Measurements from ENCODE around the gene KPNA4. TPM values are rescaled to one million over a fixed set of nuclear protein-coding genes. Genes with fewer than 3 reads are reported as not detected.

The KPNA4 gene
- total and polyA plus RNA-seq, 10 donors: 8.3 to 50.6 (median 36.0) TPM

DNA sequence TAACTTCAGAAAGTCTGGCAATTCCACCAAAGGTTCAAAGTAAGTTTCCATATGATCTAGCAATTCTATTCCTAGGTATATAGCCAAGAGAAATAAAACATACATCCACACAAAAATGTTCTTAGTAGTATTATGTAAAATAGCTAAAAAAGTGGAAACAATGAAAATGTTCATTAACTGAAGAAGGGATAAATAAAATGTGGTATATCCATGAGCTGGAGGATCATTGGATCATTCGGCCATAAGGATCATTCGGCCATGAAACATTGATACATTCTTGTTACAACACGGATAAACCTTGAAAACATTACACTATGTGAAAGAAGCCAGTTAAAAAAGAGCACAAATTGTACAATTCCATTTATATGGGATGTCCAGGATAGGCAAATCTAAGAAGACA, 2.4 kb downstream of the KPNA4 start:
- peak overlapping the region in 2 of 8 donors; percentile 87 to 92 for H3K4me3 ChIP-seq
- H3K36me3 ChIP-seq: peaks cover 0 to 5% (median 0%) of the 10 kb centered on the region in 6 donors
- WGBS, 5 donors: 91 to 96% (median 93%) methylated on average over 3 of the region's 3 CpGs
- TF ChIP-seq, protein P1, sequence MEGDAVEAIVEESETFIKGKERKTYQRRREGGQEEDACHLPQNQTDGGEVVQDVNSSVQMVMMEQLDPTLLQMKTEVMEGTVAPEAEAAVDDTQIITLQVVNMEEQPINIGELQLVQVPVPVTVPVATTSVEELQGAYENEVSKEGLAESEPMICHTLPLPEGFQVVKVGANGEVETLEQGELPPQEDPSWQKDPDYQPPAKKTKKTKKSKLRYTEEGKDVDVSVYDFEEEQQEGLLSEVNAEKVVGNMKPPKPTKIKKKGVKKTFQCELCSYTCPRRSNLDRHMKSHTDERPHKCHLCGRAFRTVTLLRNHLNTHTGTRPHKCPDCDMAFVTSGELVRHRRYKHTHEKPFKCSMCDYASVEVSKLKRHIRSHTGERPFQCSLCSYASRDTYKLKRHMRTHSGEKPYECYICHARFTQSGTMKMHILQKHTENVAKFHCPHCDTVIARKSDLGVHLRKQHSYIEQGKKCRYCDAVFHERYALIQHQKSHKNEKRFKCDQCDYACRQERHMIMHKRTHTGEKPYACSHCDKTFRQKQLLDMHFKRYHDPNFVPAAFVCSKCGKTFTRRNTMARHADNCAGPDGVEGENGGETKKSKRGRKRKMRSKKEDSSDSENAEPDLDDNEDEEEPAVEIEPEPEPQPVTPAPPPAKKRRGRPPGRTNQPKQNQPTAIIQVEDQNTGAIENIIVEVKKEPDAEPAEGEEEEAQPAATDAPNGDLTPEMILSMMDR (IDR thresholded peaks at IDR 0.05 in 8 of 11, conservative IDR thresholded peaks at IDR 0.05 in 3 of 11): no peak
- no peak for TF ChIP-seq POLR2AphosphoS5 (IDR thresholded peaks at IDR 0.05)
- TF ChIP-seq POLR2A (IDR thresholded peaks at IDR 0.05): no peak
- peaks cover 26 to 86% (median 72%) of the 10 kb centered on the region in 6 donors for H3K4me1 ChIP-seq
- no peak for DNase-seq
- H3K9me3 ChIP-seq: no peaks in the 10 kb centered on the region
- intact Hi-C loops (cut with DNase I; ENCODE audit: low total_unique reads): loop anchor here (10.0 kb wide), 1 partner anchor 192 kb away; the partner anchor contains the start of gene PPM1L
- no peak overlapping the region for H3K27ac ChIP-seq
- no peaks in the 10 kb centered on the region for H3K27me3 ChIP-seq (replicated peaks in 1 of 7)

DNA sequence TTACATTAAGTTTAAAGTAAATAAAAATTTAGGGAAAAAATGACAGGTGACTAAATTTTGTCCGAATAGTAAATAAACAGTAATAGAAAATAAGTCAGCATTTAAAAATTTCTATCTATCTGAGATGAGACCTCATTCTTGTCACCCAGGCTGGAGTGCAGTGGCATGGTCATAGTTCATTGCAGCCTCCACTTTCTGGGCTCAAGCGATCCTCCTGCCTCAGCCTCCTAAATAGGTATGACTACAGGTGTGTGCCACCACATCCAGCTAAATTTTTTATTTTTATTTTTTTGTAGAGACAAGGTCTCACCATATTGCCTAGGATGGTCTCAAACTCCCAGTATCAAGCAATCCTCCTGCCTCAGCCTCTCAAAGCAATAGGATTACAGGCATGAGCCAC, 7.8 kb downstream of the KPNA4 start:
- H3K9me3 ChIP-seq: no peaks in the 10 kb centered on the region
- 93 to 100% (median 98%) methylated on average over 2 of the region's 2 CpGs for WGBS, 5 donors
- peaks cover 17 to 100% (median 79%) of the 10 kb centered on the region in 6 donors for H3K4me1 ChIP-seq
- intact Hi-C loops (cut with DNase I; ENCODE audit: low total_unique reads): no loop called here
- H3K27ac ChIP-seq: no peak overlapping the region
- no peak overlapping the region for H3K4me3 ChIP-seq
- TF ChIP-seq POLR2AphosphoS5 (IDR thresholded peaks at IDR 0.05) (no peak), POLR2A (IDR thresholded peaks at IDR 0.05) (no peak)
- TF ChIP-seq, protein P1 (IDR thresholded peaks at IDR 0.05 in 8 of 11, conservative IDR thresholded peaks at IDR 0.05 in 3 of 11): no peak
- H3K27me3 ChIP-seq (replicated peaks in 1 of 7): no peaks in the 10 kb centered on the region
- no peaks in the 10 kb centered on the region for H3K36me3 ChIP-seq
- no peak for DNase-seq

DNA sequence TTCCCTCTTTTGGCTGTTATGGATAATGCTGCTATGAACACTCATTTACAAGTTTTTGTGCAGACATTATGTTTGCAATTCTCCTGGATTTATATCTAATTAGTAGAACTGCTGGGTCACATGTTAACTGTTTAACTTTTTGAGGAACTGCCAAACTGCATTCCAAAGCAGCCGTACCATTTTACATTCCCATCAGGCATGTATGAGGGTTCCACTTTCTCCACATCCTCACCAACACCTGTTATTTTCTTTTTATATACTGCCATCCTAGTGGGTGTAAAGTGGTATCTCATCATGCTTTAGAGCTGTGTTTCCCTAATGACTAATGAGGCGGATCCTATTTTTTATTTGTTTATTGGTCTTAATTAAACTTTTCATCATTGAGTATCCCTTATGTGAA, 9.2 kb downstream of the KPNA4 start:
- Histone ChIP-seq H3K27ac (no peak overlapping the region), H3K4me3 (no peak overlapping the region), H3K36me3 (peaks cover 0 to 3% (median 0%) of the 10 kb centered on the region in 6 donors), H3K27me3 (replicated peaks in 1 of 7) (no peaks in the 10 kb centered on the region), H3K9me3 (no peaks in the 10 kb centered on the region), H3K4me1 (peaks cover 11 to 100% (median 72%) of the 10 kb centered on the region in 6 donors)
- TF ChIP-seq POLR2AphosphoS5 (IDR thresholded peaks at IDR 0.05) (no peak), POLR2A (IDR thresholded peaks at IDR 0.05) (no peak)
- TF ChIP-seq, protein P1 (IDR thresholded peaks at IDR 0.05 in 8 of 11, conservative IDR thresholded peaks at IDR 0.05 in 3 of 11): no peak
- WGBS, 5 donors: 85 to 94% (median 90%) methylated on average over 2 of the region's 2 CpGs
- intact Hi-C loops (cut with DNase I; ENCODE audit: low total_unique reads): no loop called here
- DNase-seq: no peak

DNA sequence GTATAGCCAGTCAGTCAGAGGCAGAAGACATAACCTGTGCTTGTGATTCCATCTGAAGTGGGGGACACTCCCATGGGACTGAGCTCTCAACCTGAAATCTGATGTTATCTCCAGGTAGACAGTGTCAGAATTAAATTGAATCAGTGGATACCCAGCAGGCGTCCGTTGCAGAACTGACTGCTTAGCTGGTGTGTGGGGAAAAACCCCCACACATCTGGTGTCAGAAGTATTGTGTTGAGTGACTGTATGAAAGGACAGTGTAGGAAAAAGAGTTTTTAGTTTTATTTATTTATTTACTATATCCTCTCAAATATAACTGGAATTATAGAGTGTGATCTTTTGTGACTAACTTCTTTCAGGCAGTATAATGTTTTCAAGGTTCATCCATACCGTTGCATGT, 10.4 kb downstream of the KPNA4 start:
- WGBS, 5 donors: 83 to 98% (median 83%) methylated on average over 3 of the region's 3 CpGs
- Histone ChIP-seq H3K4me1 (peaks cover 7 to 94% (median 62%) of the 10 kb centered on the region in 6 donors), H3K27me3 (replicated peaks in 1 of 7) (no peaks in the 10 kb centered on the region), H3K4me3 (no peak overlapping the region), H3K36me3 (peaks cover 0 to 6% (median 0%) of the 10 kb centered on the region in 6 donors), H3K9me3 (no peaks in the 10 kb centered on the region), H3K27ac (no peak overlapping the region)
- intact Hi-C loops (cut with DNase I; ENCODE audit: low total_unique reads): no loop called here
- no peak for DNase-seq
- TF ChIP-seq POLR2A (IDR thresholded peaks at IDR 0.05) (no peak), POLR2AphosphoS5 (IDR thresholded peaks at IDR 0.05) (no peak)
- TF ChIP-seq, protein P1 (IDR thresholded peaks at IDR 0.05 in 8 of 11, conservative IDR thresholded peaks at IDR 0.05 in 3 of 11): no peak

All from spleen (tissue), 11 donors.